H1 (cell line): ENCODE data around the gene ZFHX2. TPM values are rescaled to one million over a fixed set of nuclear protein-coding genes. Genes with fewer than 3 reads are reported as not detected.

Source experiments
- CTCF ChIA-PET: fragments of 300-600 bp; sonication (Branson Sonifier 250); formaldehyde crosslinking; loops from one replicate; lab custom pipeline; 2021; ENCODE audit not compliant: partially characterized antibody; lab: Charles Lee
- POLR2A ChIA-PET: fragments of 300-600 bp; sonication (Branson Sonifier 250); formaldehyde crosslinking; loops from one replicate; lab custom pipeline; 2021; ENCODE audit warnings: inconsistent platforms; ENCODE audit not compliant: partially characterized antibody; lab: Charles Lee
- DNase-seq, 2 experiments: peaks; one replicate each; pipeline versions ENCODE4 v3.0.0 to v3.0.0-alpha.2; 2010 to 2022; ENCODE audit warnings: low spot score in 2 of 2, low read depth in 1 of 2, mixed read lengths in 1 of 2
- FAIRE-seq: peaks from 2 replicates; lab custom pipeline; 2011; peaks lifted over from hg19 to GRCh38; lab: Jason Lieb, UNC
- H2AFZ ChIP-seq: 2 replicates; pipeline ENCODE4 v1.8.1; 2012; ENCODE audit warnings: low read length, inconsistent platforms
- H2AK5ac ChIP-seq: 2 replicates; pipeline ENCODE4 v1.6.1; 2013; ENCODE audit warnings: low read depth, low read length
- H2BK120ac ChIP-seq: replicated peaks from 2 replicates; pipeline ENCODE3; 2013; ENCODE audit warnings: low read depth, low read length, inconsistent platforms
- H2BK12ac ChIP-seq: 2 replicates; pipeline ENCODE4 v1.6.1; 2013; ENCODE audit warnings: low read depth, low read length
- H2BK15ac ChIP-seq: 2 replicates; pipeline ENCODE4 v1.6.1; 2013; ENCODE audit warnings: low read length
- H2BK20ac ChIP-seq: 2 replicates; pipeline ENCODE4 v1.6.1; 2013; ENCODE audit warnings: low read length
- H2BK5ac ChIP-seq: 2 replicates; pipeline ENCODE4 v1.6.1; 2013; ENCODE audit warnings: low read depth, low read length
- H3K14ac ChIP-seq: 2 replicates; pipeline ENCODE4 v1.6.1; 2013; ENCODE audit warnings: inconsistent platforms; ENCODE audit not compliant: insufficient read length
- H3K18ac ChIP-seq: 2 replicates; pipeline ENCODE4 v1.6.1; 2013; ENCODE audit warnings: low read length; ENCODE audit errors: extremely low read depth
- H3K23ac ChIP-seq: 2 replicates; pipeline ENCODE4 v1.6.1; 2013; ENCODE audit warnings: inconsistent platforms; ENCODE audit not compliant: insufficient read length
- H3K23me2 ChIP-seq: 2 replicates; pipeline ENCODE4 v1.6.1; 2013; ENCODE audit warnings: low read depth, low read length
- H3K27ac ChIP-seq: 2 replicates; pipeline ENCODE4 v1.6.1; 2011; ENCODE audit warnings: low read depth, low read length, inconsistent platforms
- H3K27me3 ChIP-seq, 4 experiments: replicated peaks in 1 of 4; 1 replicate in 1 of 4; 2 replicates in 3 of 4; pipeline versions ENCODE4 v1.6.1 to v1.8.1; 2011 to 2013; ENCODE audit warnings: low read length in 3 of 4, mild to moderate bottlenecking in 3 of 4, inconsistent platforms in 2 of 4, mixed read lengths in 2 of 4, moderate library complexity in 1 of 4; ENCODE audit not compliant: control insufficient read depth in 3 of 4, insufficient read depth in 3 of 4; ENCODE audit errors: extremely low read depth in 1 of 4
- H3K36me3 ChIP-seq, 4 experiments: 2 replicates each; pipeline versions ENCODE4 v1.6.1 to v1.8.1; 2011 to 2013; ENCODE audit warnings: mild to moderate bottlenecking in 4 of 4, low read length in 3 of 4, moderate library complexity in 2 of 4, control low read depth in 1 of 4, inconsistent platforms in 1 of 4; ENCODE audit not compliant: insufficient read depth in 4 of 4, control insufficient read depth in 2 of 4
- H3K4ac ChIP-seq: replicated peaks from 2 replicates; pipeline ENCODE3; 2013; ENCODE audit warnings: low read length, low read depth, mixed read lengths, inconsistent platforms; ENCODE audit not compliant: insufficient read length
- H3K4me1 ChIP-seq, 4 experiments: replicated peaks in 1 of 4; 1 replicate in 1 of 4; 2 replicates in 3 of 4; pipeline versions ENCODE4 v1.6.1 to v1.8.1; 2011 to 2013; ENCODE audit warnings: low read length in 3 of 4, inconsistent platforms in 2 of 4, mixed read lengths in 1 of 4; ENCODE audit not compliant: insufficient read depth in 4 of 4, control insufficient read depth in 3 of 4
- H3K4me2 ChIP-seq, 2 experiments: 2 replicates each; pipeline versions ENCODE4 v1.6.1 to v1.8.1; 2011 to 2013; ENCODE audit warnings: low read depth in 2 of 2, low read length in 2 of 2, control low read depth in 1 of 2, inconsistent platforms in 1 of 2, mild to moderate bottlenecking in 1 of 2; ENCODE audit not compliant: insufficient read depth in 1 of 2
- H3K4me3 ChIP-seq, 4 experiments: fragments of 200-600, 300-600 bp in 1 of 4; sonication (generic), shearing (Covaris generic), sonication (Bioruptor Twin) in 1 of 4; 2 replicates each; pipeline versions ENCODE4 v1.5.1 to v1.8.1; 2011 to 2016; ENCODE audit warnings: low read length in 4 of 4, low read depth in 3 of 4, control low read depth in 2 of 4, inconsistent platforms in 2 of 4, mild to moderate bottlenecking in 2 of 4, mixed read lengths in 1 of 4, moderate library complexity in 1 of 4; ENCODE audit not compliant: insufficient read depth in 2 of 4; ENCODE audit errors: extremely low read depth in 1 of 4
- H3K56ac ChIP-seq: replicated peaks from 2 replicates; pipeline ENCODE3; 2013; ENCODE audit warnings: low read depth, mild to moderate bottlenecking, mixed read lengths, low read length, inconsistent platforms; ENCODE audit not compliant: insufficient read length
- H3K79me1 ChIP-seq: 2 replicates; pipeline ENCODE4 v1.6.1; 2013; ENCODE audit warnings: low read depth, low read length, control low read depth
- H3K79me2 ChIP-seq, 2 experiments: 2 replicates each; pipeline versions ENCODE4 v1.6.1 to v1.8.1; 2012 to 2013; ENCODE audit warnings: low read length in 2 of 2, mild to moderate bottlenecking in 2 of 2, inconsistent platforms in 1 of 2; ENCODE audit not compliant: insufficient read depth in 2 of 2, control insufficient read depth in 1 of 2
- H3K9ac ChIP-seq, 4 experiments: replicated peaks in 1 of 4; 1 replicate in 1 of 4; 2 replicates in 3 of 4; pipeline versions ENCODE4 v1.6.1 to v1.8.1; 2011 to 2013; ENCODE audit warnings: low read depth in 3 of 4, low read length in 3 of 4, control low read depth in 2 of 4, mild to moderate bottlenecking in 2 of 4, moderate library complexity in 2 of 4, inconsistent platforms in 1 of 4; ENCODE audit errors: extremely low read depth in 1 of 4
- H3K9me3 ChIP-seq, 2 experiments: 2 replicates each; pipeline versions ENCODE4 v1.6.1 to v1.8.1; 2012 to 2013; ENCODE audit warnings: mild to moderate bottlenecking in 2 of 2, moderate library complexity in 2 of 2, control low read depth in 1 of 2, inconsistent platforms in 1 of 2, low read depth in 1 of 2, low read length in 1 of 2, mixed read lengths in 1 of 2; ENCODE audit not compliant: insufficient read depth in 2 of 2
- H4K20me1 ChIP-seq, 2 experiments: replicated peaks in 1 of 2; 2 replicates each; pipeline versions ENCODE3 to v1.8.1; 2011 to 2013; ENCODE audit warnings: inconsistent platforms in 2 of 2, low read length in 2 of 2, mild to moderate bottlenecking in 1 of 2; ENCODE audit not compliant: insufficient read depth in 2 of 2, control insufficient read depth in 1 of 2
- H4K5ac ChIP-seq: 2 replicates; pipeline ENCODE4 v1.6.1; 2013; ENCODE audit warnings: low read length, low read depth, mixed read lengths, inconsistent platforms; ENCODE audit not compliant: insufficient read length
- H4K8ac ChIP-seq: 2 replicates; pipeline ENCODE4 v1.8.0; 2013; ENCODE audit warnings: mild to moderate bottlenecking, moderate library complexity, low read length, inconsistent platforms; ENCODE audit not compliant: insufficient read depth; ENCODE audit errors: extremely low read depth
- H4K91ac ChIP-seq: replicated peaks from 2 replicates; pipeline ENCODE3; 2013; ENCODE audit warnings: low read length, mixed read lengths, inconsistent platforms; ENCODE audit not compliant: insufficient read length
- EGR1 ChIP-seq: IDR thresholded peaks from 2 replicates; pipeline ENCODE4 v1.6.1; 2011; ENCODE audit warnings: low read depth, low read length, borderline replicate concordance
- RBBP5 ChIP-seq: IDR thresholded peaks from 2 replicates; pipeline ENCODE4 v1.7.1; 2012; ENCODE audit warnings: low read depth, mild to moderate bottlenecking, inconsistent platforms, low read length, moderate library complexity, borderline replicate concordance
- polyA plus RNA-seq, 7 experiments: library from polyadenylated mRNA; depleted of rRNA in 3 of 7; stranded (reverse) in 5 of 7; unstranded in 2 of 7; fragments of >200 nt in 5 of 7; fragments of 200-250 nt in 2 of 7; gene quantifications; 1 replicate in 5 of 7; 2 replicates in 1 of 7; 4 replicates in 1 of 7; pipeline versions ENCODE4 v1.2.1 to v1.2.3, GENCODE V29; 2011 to 2013; ENCODE audit warnings: missing spikeins in 2 of 7, mixed read lengths in 2 of 7
- total RNA-seq: library from RNA; stranded (reverse); fragmentation: NEBNext Ultra II Directional; extraction: Animal tissue kit (Norgen Biotek cat#: 25700); gene quantifications from 2 replicates; pipeline ENCODE4 v1.2.1, GENCODE V29; 2021

Gene ZFHX2
- total and polyA plus RNA-seq, 2 of the 8 experiments (the other 6 are each of a cell fraction or from before 2014, with no cell fraction given): 2.7 to 27.0 TPM

GRCh38 chr14:23482823-23483148 is 68.8 kb downstream of the ZFHX2 start:
- Histone ChIP-seq H2AFZ (no peak overlapping the region), H3K4me2 (peak overlapping the region; percentile 63 to 76), H3K9ac (no peak overlapping the region; a peak in 1 of 7 replicates), H3K79me2 (no peaks in the 10 kb centered on the region), H4K5ac (no peak overlapping the region), H3K4ac (no peak overlapping the region), H4K91ac (peak overlapping the region; percentile 93), H2AK5ac (no peak overlapping the region), H4K20me1 (no peaks in the 10 kb centered on the region), H2BK5ac (peak overlapping the region; percentile 95; the same call in 1 of the 2 replicates), H3K4me1 (peaks cover 14 to 46% (median 36%) of the 10 kb centered on the region in 4 experiments), H3K79me1 (no peaks in the 10 kb centered on the region; the same call in 1 of the 2 replicates), H2BK120ac (peak overlapping the region; percentile 48), H3K18ac (no peak overlapping the region; the same call in 1 of the 2 replicates), H3K9me3 (no peaks in the 10 kb centered on the region), H4K8ac (no peak overlapping the region), H3K56ac (no peak overlapping the region), H3K23ac (no peak overlapping the region), H3K23me2 (peaks cover 1% of the 10 kb centered on the region; the same call in 1 of the 2 replicates), H3K14ac (no peak overlapping the region), H2BK15ac (no peak overlapping the region), H2BK12ac (no peak overlapping the region; the same call in none of the 2 replicates), H3K27ac (peak overlapping the region; percentile 49; the same call in 1 of the 2 replicates), H3K4me3 (peak overlapping the region in 1 of 4 experiments; percentile 33; a peak in 1 of 8 replicates), H3K36me3 (peaks cover under 1 to 4% (median 1%) of the 10 kb centered on the region in 4 experiments; a peak in 5 of 8 replicates), H2BK20ac (peak overlapping the region; percentile 63; the same call in 1 of the 2 replicates), H3K27me3 (no peaks in the 10 kb centered on the region)
- FAIRE-seq (no peak), DNase-seq (peak in 1 of 2 experiments; percentile 56)
- CTCF ChIA-PET: interaction anchor here (0.6 to 26.8 kb wide), 14 partner anchors 8 to 429 kb away, joined by 3 to 2092 read pairs (median 3); partner anchors contain the start of genes AP1G2, THTPA and ZFHX2
- POLR2A ChIA-PET: interaction anchor here (0.9 to 22.8 kb wide), 11 partner anchors 10 to 157 kb away, joined by 3 to 944 read pairs (median 5); partner anchors contain the start of genes AP1G2, THTPA and ZFHX2
- TF ChIP-seq EGR1 (no peak), RBBP5 (0 out of 2 replicates have a peak, but pooled peaks have one; percentile 55)
- TF ChIP-seq, all 59 proteins: peak for 1
